Activated effector memory CD4-positive, alpha-beta T cell treated with anti-CD3 and anti-CD28 coated beads, Interleukin-2, amount 50 U/mL, for 16 hours (primary cell): ENCODE measurements around the gene SPATA22.
"Not testable (repeated sequence)": the region's sequence is repeated elsewhere in the genome, so short reads cannot be mapped to it uniquely, and the experiment has no call there.

Experiments
- DNase-seq: peaks from one replicate; pipeline ENCODE4 v3.0.0-alpha.2; 2020

The SPATA22 gene

DNA sequence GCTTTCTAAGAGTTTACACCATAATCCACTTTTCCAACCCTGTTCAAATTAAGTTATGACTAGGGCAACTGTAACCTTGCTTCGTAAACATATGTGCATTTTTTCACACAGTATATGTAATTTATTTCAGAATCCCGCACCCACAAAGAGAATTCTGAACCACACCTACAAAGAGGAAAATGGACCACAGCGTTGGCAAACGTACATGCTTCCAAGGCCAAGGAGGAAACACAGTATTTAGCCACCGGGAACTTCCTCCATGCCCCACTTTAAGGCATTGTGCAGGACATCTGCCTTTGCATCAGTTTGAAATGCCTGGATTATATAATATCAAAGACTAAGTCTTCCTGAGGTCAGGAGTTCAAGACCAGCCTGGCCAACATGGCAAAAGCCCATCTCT is 2.1 kb downstream of the SPATA22 start:
- DNase-seq, result no peak

- DNase-seq, result not testable (repeated sequence)
Observed at GRCh38 chr17:3466355-3466754, 5.3 kb downstream of the SPATA22 start.

DNA sequence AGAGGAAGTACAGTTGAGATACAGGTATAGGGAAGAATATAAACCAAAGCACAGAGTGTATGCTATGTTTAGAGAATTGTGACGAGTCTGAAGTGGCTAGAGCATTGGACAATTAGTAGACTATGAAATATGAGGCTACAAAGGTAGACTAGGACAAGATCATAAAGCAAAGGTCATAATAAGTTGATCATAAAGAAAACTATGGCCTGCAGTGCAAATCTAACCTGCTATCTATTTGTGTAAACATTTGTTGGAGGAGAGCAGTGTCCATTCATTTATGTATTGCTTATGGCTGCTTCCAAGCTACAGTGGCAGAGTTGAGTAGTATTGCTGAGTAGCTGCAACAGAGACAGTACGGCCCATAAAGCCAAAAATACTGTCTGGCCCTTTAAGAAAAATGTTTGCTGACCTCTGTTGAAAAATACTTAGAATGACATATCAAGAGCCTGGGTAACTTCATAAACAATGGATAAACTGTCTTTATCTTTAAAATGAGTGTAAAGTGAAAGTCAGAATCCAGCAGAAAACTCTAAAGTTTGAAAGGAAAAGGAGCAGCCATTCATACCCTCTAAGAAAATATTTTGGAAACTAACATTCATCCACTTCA is 23.5 kb downstream of the SPATA22 start:
- DNase-seq, result no peak

DNA sequence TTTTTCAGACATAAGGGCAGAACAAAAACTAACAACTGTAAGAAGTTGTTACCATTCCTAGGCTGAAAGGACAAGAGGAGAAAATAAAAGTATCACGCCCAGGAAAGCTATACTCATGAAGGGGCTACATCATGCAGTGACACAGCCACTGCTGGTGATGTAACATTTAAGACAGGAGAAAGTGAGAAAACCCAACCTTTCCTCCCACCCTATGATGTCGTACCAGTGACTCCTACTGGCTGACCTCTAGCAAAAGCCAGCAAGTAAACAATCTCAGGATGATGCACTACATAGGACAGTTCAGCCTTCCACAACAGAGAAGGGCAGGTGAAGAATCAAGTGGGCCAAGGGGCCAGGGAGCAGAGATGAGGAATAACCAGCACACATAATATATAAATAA is 24.0 kb downstream of the SPATA22 start:
- DNase-seq, result no peak

DNA sequence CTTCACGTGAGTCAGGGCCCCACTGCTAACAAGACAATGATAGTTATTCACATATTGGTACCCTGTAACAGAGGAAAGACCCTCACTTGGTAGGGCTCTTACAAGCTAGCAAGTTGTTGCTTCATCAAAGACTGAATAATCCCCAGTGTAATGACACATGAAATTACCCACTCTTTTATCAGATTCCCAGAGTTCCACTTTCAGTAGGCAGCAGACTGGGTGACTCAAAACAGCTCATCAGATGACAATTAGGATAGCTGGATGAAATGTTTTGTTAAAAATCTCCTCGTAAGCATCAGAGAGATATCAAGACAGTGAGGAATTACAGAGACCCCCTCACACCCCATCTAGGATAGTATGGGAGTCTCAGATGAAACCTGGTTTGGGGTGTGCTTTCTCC is 31.2 kb downstream of the SPATA22 start:
- no peak for DNase-seq

DNA sequence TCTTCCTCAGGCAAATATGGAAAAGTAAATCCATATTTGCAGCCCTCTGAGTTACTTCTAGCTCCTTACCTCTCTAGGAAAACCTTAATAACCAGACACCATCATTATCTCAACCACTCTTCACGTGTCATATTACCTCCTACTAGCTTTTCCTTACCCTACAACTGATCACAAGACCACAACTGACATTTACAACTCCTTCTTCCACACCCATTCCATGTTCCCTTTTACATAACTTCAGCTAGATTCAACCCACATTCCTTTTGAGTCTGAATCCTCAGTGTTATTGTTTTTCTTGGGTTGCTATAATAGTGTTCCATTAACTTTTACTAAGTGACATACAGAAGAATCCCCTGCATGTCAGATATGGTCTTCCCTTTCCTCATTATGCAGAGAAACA is 33.3 kb downstream of the SPATA22 start:
- no peak for DNase-seq

DNA sequence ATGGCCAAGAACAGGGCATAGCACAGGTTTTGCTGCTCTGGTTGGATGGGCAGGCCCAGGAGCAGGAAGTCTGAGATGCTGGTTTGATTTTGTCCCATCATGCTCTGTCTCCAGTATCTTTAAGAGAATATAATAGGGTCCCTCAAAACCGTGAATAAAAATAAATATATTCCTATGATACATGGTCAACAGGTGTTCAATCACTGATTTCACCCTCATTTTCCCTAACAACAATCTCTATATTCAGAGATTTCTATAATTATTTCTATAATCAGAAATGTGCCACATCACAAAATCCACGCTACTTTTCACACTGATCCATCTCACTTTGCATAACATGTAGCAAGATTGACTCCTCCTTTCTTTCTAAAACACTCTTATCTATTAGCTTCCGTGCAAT is 37.9 kb downstream of the SPATA22 start, which contains the start of gene OR1E2:
OR1E2 (minus strand) TSS at position 101 of the 400 bp plus-strand sequence; CDS start at position 101, 0 bp downstream.
- no peak for DNase-seq

- DNase-seq, result not testable (repeated sequence)
Observed at GRCh38 chr17:3433215-3433614, 38.4 kb downstream of the SPATA22 start.

GRCh38 chr17:3418222-3418621 is 53.4 kb downstream of the SPATA22 start:
- DNase-seq, result no peak

- DNase-seq, result no peak
Observed at GRCh38 chr17:3415610-3416009, 56.0 kb downstream of the SPATA22 start.

DNA sequence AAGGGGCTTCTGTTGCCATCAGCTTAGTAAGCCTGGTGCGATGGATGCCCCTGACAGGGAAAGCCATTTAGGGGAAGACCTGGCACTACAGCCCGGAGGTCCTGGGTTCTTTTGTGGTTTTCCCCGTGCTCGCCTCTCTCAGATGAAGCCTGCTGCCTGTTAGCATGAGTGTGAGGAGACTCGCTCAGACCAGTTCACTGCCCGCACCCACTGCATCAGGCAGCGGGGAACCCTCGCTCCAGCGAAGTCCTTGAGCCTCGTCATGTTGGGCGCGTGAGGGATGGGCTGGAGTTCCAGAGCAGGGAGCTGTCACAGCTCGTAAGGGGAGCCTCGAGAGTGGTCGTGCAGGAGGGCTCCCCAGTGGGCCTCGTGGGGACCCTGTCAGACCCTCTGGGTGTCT is 59.4 kb downstream of the SPATA22 start:
- not testable (repeated sequence) for DNase-seq

- no peak for DNase-seq
Observed at GRCh38 chr17:3411070-3411469, 60.5 kb downstream of the SPATA22 start, which contains the start of gene OR3A3. Gene OR3A3, plus strand, starts transcription at chr17:3411370.

DNA sequence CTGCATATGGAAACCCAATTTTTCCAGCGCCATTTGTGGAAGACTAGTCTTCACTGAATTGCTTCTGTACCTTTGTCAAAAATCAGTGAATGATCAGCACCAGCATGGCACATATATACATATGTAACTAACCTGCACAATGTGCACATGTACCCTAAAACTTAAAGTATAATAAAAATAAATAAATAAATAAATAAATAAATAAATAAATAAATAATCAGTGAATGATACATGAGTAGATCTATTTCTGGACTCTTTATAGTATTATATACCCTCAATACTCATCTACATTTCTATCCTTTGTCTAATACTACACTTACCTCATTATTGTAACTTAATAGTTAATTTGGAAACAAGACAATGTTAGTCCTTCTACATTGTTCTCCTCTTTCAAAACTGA is 67.8 kb downstream of the SPATA22 start:
- DNase-seq, result not testable (repeated sequence)

DNA sequence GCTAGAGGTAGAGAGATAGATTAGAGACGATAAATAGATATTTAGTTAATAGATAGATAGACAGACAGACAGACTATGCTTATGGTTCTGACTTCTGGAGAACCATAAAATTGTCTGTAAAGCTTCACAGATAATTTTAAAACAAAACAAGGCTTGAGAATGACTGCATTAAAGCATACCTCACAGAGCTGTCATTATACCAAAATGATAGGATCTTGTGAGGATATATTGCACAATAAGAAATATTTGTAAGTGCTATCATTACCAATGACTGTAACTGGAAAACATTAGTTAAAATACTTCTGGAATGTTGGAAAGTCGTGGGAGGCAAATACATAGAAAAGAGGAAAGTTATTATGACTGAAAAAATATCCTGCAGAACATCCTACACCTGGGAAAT is 69.8 kb downstream of the SPATA22 start:
- no peak for DNase-seq

DNA sequence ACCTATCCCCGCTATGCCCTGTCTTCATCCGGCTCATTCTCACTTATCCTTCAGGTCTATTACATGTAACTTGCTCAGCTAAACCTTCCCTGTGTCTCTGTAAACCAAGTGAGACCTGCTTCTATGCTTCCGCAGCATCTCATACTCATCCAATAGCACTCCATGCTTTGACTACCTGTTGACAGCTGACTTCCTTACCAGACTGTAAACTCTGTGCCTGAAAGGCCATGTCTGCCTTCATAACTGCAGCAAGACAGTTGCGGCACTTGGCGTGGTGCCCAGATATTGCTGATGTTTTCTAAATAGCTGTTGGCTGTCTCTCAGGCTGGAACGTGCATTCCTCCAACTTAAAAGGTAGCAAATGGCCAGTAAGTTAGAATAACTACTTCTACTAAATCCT is 71.6 kb downstream of the SPATA22 start:
- DNase-seq, result no peak

- no peak for DNase-seq
Observed at GRCh38 chr17:3398310-3398709, 73.3 kb downstream of the SPATA22 start, which contains the start of gene OR1E1. Gene OR1E1, minus strand, starts transcription at chr17:3398410. Its CDS starts 0 bp downstream, at chr17:3398410.

- DNase-seq, result not testable (repeated sequence)
Observed at GRCh38 chr17:3397801-3398200, 73.8 kb downstream of the SPATA22 start.
